ENCODE results near the gene FNBP1.

DNA sequence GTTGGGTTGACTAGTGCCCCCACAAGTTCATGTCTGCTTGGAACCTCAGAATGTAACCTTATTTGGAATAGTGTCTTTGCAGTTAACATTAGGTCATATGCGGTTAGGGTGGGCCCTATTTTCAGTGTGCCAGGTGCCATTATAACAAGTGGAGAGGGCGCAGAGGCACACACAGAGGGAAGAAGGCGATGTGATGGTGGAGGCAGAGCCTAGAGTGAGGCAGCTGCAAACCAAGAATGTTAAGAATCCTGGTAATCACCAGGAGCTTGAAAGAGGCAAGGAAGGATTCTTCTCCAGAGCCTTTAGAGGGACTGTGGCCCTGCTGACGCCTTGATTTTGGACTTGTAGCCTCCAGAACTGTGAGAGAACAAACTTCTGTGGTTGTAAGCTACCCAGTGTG is 21.6 kb upstream of the FNBP1 start:
- TF ChIP-seq, protein P1, sequence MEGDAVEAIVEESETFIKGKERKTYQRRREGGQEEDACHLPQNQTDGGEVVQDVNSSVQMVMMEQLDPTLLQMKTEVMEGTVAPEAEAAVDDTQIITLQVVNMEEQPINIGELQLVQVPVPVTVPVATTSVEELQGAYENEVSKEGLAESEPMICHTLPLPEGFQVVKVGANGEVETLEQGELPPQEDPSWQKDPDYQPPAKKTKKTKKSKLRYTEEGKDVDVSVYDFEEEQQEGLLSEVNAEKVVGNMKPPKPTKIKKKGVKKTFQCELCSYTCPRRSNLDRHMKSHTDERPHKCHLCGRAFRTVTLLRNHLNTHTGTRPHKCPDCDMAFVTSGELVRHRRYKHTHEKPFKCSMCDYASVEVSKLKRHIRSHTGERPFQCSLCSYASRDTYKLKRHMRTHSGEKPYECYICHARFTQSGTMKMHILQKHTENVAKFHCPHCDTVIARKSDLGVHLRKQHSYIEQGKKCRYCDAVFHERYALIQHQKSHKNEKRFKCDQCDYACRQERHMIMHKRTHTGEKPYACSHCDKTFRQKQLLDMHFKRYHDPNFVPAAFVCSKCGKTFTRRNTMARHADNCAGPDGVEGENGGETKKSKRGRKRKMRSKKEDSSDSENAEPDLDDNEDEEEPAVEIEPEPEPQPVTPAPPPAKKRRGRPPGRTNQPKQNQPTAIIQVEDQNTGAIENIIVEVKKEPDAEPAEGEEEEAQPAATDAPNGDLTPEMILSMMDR (IDR thresholded peaks at IDR 0.05), result no peak
- no peak for TF ChIP-seq POLR2A (IDR thresholded peaks at IDR 0.05)
- no peak for TF ChIP-seq EP300 (IDR thresholded peaks at IDR 0.05)

All from sigmoid colon (tissue), 4 donors.